Neural cell (in vitro differentiated cells): Measurements from ENCODE around the gene OAF. TPM values are rescaled to one million over a fixed set of nuclear protein-coding genes. Genes with fewer than 3 reads are reported as not detected.
A peak's percentile ranks its signal among the peaks of the same experiment; 100 is the strongest.

Experiments
- H2AFZ ChIP-seq: fragments of 200-600, 300-800 bp; sonication (generic), shearing (Covaris generic); 2 replicates; pipeline ENCODE4 v1.6.0; 2014; ENCODE audit warnings: low read depth, mild to moderate bottlenecking, antibody characterized with exemption, low read length, moderate library complexity
- H3F3A ChIP-seq: fragments of 200-600 bp; shearing (Covaris generic); 2 replicates; pipeline ENCODE4 v1.6.1; 2016; ENCODE audit warnings: mild to moderate bottlenecking, moderate library complexity, mixed read lengths, antibody characterized with exemption, low read length; ENCODE audit not compliant: insufficient read depth, poor library complexity, severe bottlenecking
- H3K27ac ChIP-seq: fragments of 200-600, 300-800 bp; sonication (generic), shearing (Covaris generic); 2 replicates; pipeline ENCODE4 v1.5.1; 2014; ENCODE audit warnings: mild to moderate bottlenecking, low read length, moderate library complexity
- H3K27me3 ChIP-seq: fragments of 300-800, 200-600 bp; sonication (generic), shearing (Covaris generic); 2 replicates; pipeline ENCODE4 v1.6.0; 2014; ENCODE audit warnings: mild to moderate bottlenecking, low read depth, low read length, moderate library complexity; ENCODE audit not compliant: insufficient read depth
- H3K36me3 ChIP-seq: fragments of 300-800, 200-600 bp; sonication (generic), shearing (Covaris generic); 2 replicates; pipeline ENCODE4 v1.5.1; 2014; ENCODE audit warnings: mild to moderate bottlenecking, antibody characterized with exemption, low read length, moderate library complexity; ENCODE audit not compliant: insufficient read depth
- H3K4me2 ChIP-seq: fragments of 300-800, 200-600 bp; sonication (generic), shearing (Covaris generic); 2 replicates; pipeline ENCODE4 v1.6.0; 2014; ENCODE audit warnings: mild to moderate bottlenecking, low read length
- H3K4me3 ChIP-seq: fragments of 300-800, 200-600 bp; sonication (generic), shearing (Covaris generic); 2 replicates; pipeline ENCODE4 v1.5.1; 2014; ENCODE audit warnings: mild to moderate bottlenecking, low read length, moderate library complexity
- H3K79me2 ChIP-seq: fragments of 200-600 bp; shearing (Covaris generic); replicated peaks from 2 replicates; pipeline ENCODE4 v1.6.0; 2014; ENCODE audit warnings: mild to moderate bottlenecking, low read length, moderate library complexity; ENCODE audit not compliant: insufficient read depth
- H3K9ac ChIP-seq: fragments of 300-800, 200-600 bp; sonication (generic), shearing (Covaris generic); 2 replicates; pipeline ENCODE4 v1.6.1; 2016; ENCODE audit warnings: mild to moderate bottlenecking, low read length, mixed read lengths
- H3K9me2 ChIP-seq: fragments of 200-600 bp; shearing (Covaris generic); 2 replicates; pipeline ENCODE4 v1.6.1; 2016; ENCODE audit warnings: mild to moderate bottlenecking, low read length, mixed read lengths; ENCODE audit not compliant: insufficient read depth
- H3K9me3 ChIP-seq: fragments of 200-600, 300-800 bp; sonication (generic), shearing (Covaris generic); 2 replicates; pipeline ENCODE4 v1.6.1; 2016; ENCODE audit warnings: mild to moderate bottlenecking, mixed run types, low read length, moderate library complexity, mixed read lengths
- H4K20me1 ChIP-seq: fragments of 200-600 bp; shearing (Covaris generic); 2 replicates; pipeline ENCODE4 v1.6.1; 2016; ENCODE audit warnings: mild to moderate bottlenecking, mixed run types; ENCODE audit not compliant: insufficient read depth
- CTCF ChIP-seq: fragments of 450-650 bp; IDR thresholded peaks from 2 replicates; pipeline ENCODE4 v1.5.1; 2014; ENCODE audit warnings: antibody characterized with exemption, mild to moderate bottlenecking, moderate library complexity; ENCODE audit not compliant: poor library complexity, severe bottlenecking
- EP300 ChIP-seq: fragments of 450-650 bp; conservative IDR thresholded peaks from 2 replicates; pipeline ENCODE4 v1.6.1; 2014; ENCODE audit warnings: antibody characterized with exemption, mild to moderate bottlenecking, moderate library complexity; ENCODE audit not compliant: poor library complexity, severe bottlenecking
- EZH2 ChIP-seq: fragments of 200-600, 300-800 bp; shearing (Covaris generic), sonication (generic); IDR thresholded peaks from 2 replicates; pipeline ENCODE4 v1.6.1; 2014; ENCODE audit warnings: antibody characterized with exemption, low read length, borderline replicate concordance, mild to moderate bottlenecking; ENCODE audit not compliant: insufficient read depth, poor library complexity, severe bottlenecking
- MXI1 ChIP-seq: fragments of 450-650 bp; conservative IDR thresholded peaks from 2 replicates; pipeline ENCODE4 v1.6.1; 2014; ENCODE audit warnings: antibody characterized with exemption, mild to moderate bottlenecking; ENCODE audit not compliant: poor library complexity, severe bottlenecking
- POLR2AphosphoS5 ChIP-seq: IDR thresholded peaks from 2 replicates; pipeline ENCODE4 v1.6.1; 2012
- RAD21 ChIP-seq: fragments of 450-650 bp; conservative IDR thresholded peaks from 2 replicates; pipeline ENCODE4 v1.6.1; 2014; ENCODE audit warnings: antibody characterized with exemption, mild to moderate bottlenecking, moderate library complexity
- REST ChIP-seq: IDR thresholded peaks from 2 replicates; pipeline ENCODE4 v1.6.1; 2012; ENCODE audit warnings: borderline replicate concordance
- SMC3 ChIP-seq: fragments of 450-650 bp; conservative IDR thresholded peaks from 2 replicates; pipeline ENCODE4 v1.6.1; 2014; ENCODE audit warnings: antibody characterized with exemption, mild to moderate bottlenecking, moderate library complexity; ENCODE audit not compliant: poor library complexity
- TAF1 ChIP-seq: IDR thresholded peaks from 2 replicates; pipeline ENCODE4 v1.6.1; 2012; ENCODE audit warnings: low read depth
- polyA minus RNA-seq: library from RNA; depleted of rRNA, polyadenylated mRNA; stranded (reverse); fragments of >200 nt; gene quantifications from 2 replicates; pipeline ENCODE4 v1.2.3, GENCODE V29; 2014
- polyA plus RNA-seq: library from polyadenylated mRNA; depleted of rRNA; stranded (reverse); fragments of >200 nt; gene quantifications from 2 replicates; pipeline ENCODE4 v1.2.3, GENCODE V29; 2014

Gene OAF
- polyA plus RNA-seq (0.14 and 0.97 TPM in 2 replicates), polyA minus RNA-seq (not detected in 2 replicates)

- Histone ChIP-seq H3K27ac (no peak within 1 kb of the TSS), H3K79me2 (no peaks in the 10 kb centered on the region), H4K20me1 (no peaks in the 10 kb centered on the region), H3K9ac (no peak within 1 kb of the TSS), H3K9me2 (no peaks in the 10 kb centered on the region), H3F3A (no peaks in the 10 kb centered on the region), H3K4me3 (peak within 1 kb of the TSS; percentile 65), H3K36me3 (no peaks in the 10 kb centered on the region), H3K9me3 (no peaks in the 10 kb centered on the region), H2AFZ (no peak within 1 kb of the TSS), H3K4me2 (no peak within 1 kb of the TSS), H3K27me3 (peaks cover 32% of the 10 kb centered on the region)
- TF ChIP-seq POLR2AphosphoS5 (no peak), SMC3 (peak; percentile 49), EP300 (peak; percentile 24), CTCF (peak; percentile 54), MXI1 (peak; percentile 64)
Measured at GRCh38 chr11:120210626-120211521, at the start of gene OAF. Gene OAF, plus strand, starts transcription at chr11:120211032. Its CDS starts 248 bp downstream, at chr11:120211280.

GRCh38 chr11:120167659-120168058 lies 43.2 kb upstream of the OAF start:
- Histone ChIP-seq H3K4me3 (no peak overlapping the region), H3K79me2 (no peaks in the 10 kb centered on the region), H3K27me3 (peaks cover 27% of the 10 kb centered on the region), H3K9me2 (no peaks in the 10 kb centered on the region), H3K27ac (no peak overlapping the region), H3F3A (no peaks in the 10 kb centered on the region), H3K9ac (no peak overlapping the region), H3K36me3 (no peaks in the 10 kb centered on the region), H3K4me2 (no peak overlapping the region), H3K9me3 (no peaks in the 10 kb centered on the region), H2AFZ (no peak overlapping the region), H4K20me1 (no peaks in the 10 kb centered on the region)
- no peak for TF ChIP-seq MXI1
- no peak for TF ChIP-seq RAD21
- TF ChIP-seq EZH2: no peak
- TF ChIP-seq POLR2AphosphoS5: no peak
- TF ChIP-seq TAF1: no peak
- TF ChIP-seq SMC3: no peak
- no peak for TF ChIP-seq EP300
- TF ChIP-seq CTCF: no peak
- TF ChIP-seq REST: no peak
